Measurements from ENCODE around the gene TOB1. TPM values are rescaled to one million over a fixed set of nuclear protein-coding genes. Genes with fewer than 3 reads are reported as not detected.
A peak's percentile ranks its signal among the peaks of the same experiment; 100 is the strongest.

The TOB1 gene
- total RNA-seq, 1 donor from 2014 or later, result 101 TPM

DNA sequence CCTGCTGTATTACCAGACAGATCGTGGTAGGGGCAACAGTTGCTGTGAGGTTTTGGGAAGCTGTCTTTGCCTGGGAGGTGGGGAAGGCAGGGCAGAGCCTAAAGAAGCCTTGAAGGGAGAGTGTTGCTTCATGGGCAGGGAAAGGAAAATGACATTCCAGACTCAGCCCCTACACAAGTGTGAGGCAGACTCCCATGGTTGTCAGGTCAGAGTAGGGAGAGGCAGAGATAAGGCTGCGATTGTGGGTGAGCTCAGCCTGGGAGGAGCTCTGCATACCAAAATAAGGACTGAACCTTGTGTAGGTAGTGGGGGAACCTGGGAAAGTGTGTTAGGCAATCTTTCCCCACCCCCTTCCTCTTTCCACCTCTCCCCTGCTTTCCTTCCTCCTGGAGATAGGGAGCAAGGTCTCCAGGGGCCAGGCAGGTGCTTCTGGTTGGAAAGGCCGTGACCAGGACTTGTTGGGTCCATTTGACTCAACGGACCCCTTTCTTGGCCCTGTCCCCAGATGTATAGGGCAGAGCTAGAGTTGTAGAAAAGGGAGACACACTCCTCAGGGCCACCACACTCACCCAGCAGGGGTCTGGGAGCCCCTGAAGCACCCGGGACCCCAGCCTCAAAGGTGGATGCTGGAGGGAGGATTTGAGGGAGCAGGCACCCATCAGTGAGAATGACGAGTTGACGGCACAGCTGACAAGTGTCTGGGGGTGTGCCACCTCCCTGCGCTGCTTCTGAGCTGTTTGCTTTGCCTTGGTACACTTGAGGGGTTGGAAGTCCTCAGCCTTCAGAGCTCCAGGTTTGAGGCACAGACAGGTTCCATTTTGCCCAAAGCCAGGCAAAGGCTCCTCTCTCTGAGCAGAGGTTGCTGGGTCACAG, 18.5 kb upstream of the TOB1 start:
- H3K4me3 ChIP-seq, result no peak overlapping the region
- H3K9me3 ChIP-seq (replicated peaks), result peaks cover 5% of the 10 kb centered on the region
- DNase-seq, result no peak
- H3K36me3 ChIP-seq, result no peaks in the 10 kb centered on the region
- peak overlapping the region; percentile 36 for H3K27ac ChIP-seq (replicated peaks)
- TF ChIP-seq, protein P1, sequence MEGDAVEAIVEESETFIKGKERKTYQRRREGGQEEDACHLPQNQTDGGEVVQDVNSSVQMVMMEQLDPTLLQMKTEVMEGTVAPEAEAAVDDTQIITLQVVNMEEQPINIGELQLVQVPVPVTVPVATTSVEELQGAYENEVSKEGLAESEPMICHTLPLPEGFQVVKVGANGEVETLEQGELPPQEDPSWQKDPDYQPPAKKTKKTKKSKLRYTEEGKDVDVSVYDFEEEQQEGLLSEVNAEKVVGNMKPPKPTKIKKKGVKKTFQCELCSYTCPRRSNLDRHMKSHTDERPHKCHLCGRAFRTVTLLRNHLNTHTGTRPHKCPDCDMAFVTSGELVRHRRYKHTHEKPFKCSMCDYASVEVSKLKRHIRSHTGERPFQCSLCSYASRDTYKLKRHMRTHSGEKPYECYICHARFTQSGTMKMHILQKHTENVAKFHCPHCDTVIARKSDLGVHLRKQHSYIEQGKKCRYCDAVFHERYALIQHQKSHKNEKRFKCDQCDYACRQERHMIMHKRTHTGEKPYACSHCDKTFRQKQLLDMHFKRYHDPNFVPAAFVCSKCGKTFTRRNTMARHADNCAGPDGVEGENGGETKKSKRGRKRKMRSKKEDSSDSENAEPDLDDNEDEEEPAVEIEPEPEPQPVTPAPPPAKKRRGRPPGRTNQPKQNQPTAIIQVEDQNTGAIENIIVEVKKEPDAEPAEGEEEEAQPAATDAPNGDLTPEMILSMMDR (IDR thresholded peaks at IDR 0.05; ENCODE audit: borderline replicate concordance), result no peak
- intact Hi-C loops (cut with micrococcal nuclease), result no loop called here
- no peaks in the 10 kb centered on the region for H3K27me3 ChIP-seq (ENCODE audit: low read depth)
- peaks cover 21% of the 10 kb centered on the region for H3K4me1 ChIP-seq

DNA sequence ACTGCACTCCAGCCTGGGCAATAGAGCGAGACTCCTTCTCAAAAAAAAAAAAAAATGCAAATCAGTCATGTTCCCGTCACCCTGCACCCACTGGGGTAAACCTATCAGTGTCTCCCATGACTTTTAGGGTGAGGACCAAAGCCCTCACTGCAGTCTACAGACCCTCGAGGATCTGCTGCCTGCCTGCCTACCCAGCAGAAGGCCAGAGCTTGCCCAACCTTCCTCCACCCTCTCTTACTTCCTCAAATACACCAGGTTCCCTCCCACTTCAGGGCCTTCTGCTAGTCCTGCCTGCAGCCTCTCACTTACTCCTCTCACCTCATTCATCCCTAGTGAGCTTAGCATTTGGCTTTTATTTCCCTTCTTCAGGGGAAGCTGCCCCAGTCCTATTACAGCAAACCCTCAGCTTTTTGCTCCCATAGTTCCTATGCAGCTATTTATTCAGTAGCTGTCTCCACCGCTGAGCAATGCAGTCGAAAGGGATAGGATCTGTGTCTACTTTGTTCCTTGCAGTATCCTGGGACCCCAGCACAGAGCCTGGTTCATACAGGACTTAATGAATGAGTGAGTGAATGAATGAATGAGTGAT, 17.8 kb upstream of the TOB1 start:
- TF ChIP-seq, protein P1 (IDR thresholded peaks at IDR 0.05; ENCODE audit: borderline replicate concordance), result no peak
- Histone ChIP-seq H3K36me3 (no peaks in the 10 kb centered on the region), H3K27me3 (ENCODE audit: low read depth) (no peaks in the 10 kb centered on the region), H3K27ac (replicated peaks) (peak overlapping the region; percentile 36), H3K4me3 (no peak overlapping the region), H3K9me3 (replicated peaks) (peaks cover 10% of the 10 kb centered on the region), H3K4me1 (peaks cover 15% of the 10 kb centered on the region)
- DNase-seq, result no peak
- intact Hi-C loops (cut with micrococcal nuclease), result no loop called here

DNA sequence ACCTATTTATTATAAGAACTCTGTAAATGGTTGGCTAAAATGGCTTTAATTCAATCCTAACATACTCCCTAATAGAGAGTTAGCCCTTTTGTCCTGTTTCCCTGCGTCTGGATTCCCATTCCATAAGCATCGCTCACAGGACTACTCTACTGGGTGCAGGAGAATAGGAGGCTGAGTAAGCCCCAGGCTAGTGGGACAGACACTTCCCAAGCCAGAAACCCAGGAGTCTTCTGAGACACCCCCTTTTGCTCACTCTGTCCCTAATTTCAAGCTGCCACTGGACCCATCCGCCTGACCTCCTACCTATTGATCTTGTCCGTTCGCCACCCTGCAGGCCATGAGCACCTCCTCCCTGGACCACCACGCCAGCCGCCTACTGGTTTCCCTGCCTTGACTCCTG, 16.7 kb upstream of the TOB1 start:
- Histone ChIP-seq H3K9me3 (replicated peaks) (peaks cover 10% of the 10 kb centered on the region), H3K36me3 (no peaks in the 10 kb centered on the region), H3K4me1 (peaks cover 15% of the 10 kb centered on the region), H3K4me3 (no peak overlapping the region), H3K27ac (replicated peaks) (no peak overlapping the region), H3K27me3 (ENCODE audit: low read depth) (no peaks in the 10 kb centered on the region)
- DNase-seq, result no peak
- TF ChIP-seq, protein P1 (IDR thresholded peaks at IDR 0.05; ENCODE audit: borderline replicate concordance), result no peak
- intact Hi-C loops (cut with micrococcal nuclease), result no loop called here

DNA sequence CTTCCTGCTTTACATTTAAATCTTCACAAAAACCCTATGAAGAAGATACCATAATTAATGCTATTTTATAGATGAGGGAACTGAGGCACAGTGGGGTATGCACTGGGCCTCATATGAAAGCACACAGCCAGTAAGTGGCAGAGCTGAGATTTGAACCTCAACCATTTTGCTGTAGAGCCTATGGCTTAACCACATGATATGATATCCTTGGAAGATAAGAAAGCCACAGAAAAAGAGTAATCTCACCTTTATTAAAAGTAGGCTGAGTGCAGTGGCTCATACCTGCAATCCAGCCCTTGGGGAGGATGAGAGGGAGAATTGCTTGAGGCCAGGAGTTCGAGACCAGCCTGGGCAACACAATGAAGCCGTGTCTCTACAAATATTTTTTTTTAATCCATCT, 15.0 kb upstream of the TOB1 start:
- Histone ChIP-seq H3K36me3 (no peaks in the 10 kb centered on the region), H3K27ac (replicated peaks) (no peak overlapping the region), H3K4me3 (no peak overlapping the region), H3K4me1 (peaks cover 15% of the 10 kb centered on the region), H3K9me3 (replicated peaks) (peaks cover 10% of the 10 kb centered on the region), H3K27me3 (ENCODE audit: low read depth) (no peaks in the 10 kb centered on the region)
- TF ChIP-seq, protein P1 (IDR thresholded peaks at IDR 0.05; ENCODE audit: borderline replicate concordance), result no peak
- intact Hi-C loops (cut with micrococcal nuclease), result no loop called here
- DNase-seq, result no peak

DNA sequence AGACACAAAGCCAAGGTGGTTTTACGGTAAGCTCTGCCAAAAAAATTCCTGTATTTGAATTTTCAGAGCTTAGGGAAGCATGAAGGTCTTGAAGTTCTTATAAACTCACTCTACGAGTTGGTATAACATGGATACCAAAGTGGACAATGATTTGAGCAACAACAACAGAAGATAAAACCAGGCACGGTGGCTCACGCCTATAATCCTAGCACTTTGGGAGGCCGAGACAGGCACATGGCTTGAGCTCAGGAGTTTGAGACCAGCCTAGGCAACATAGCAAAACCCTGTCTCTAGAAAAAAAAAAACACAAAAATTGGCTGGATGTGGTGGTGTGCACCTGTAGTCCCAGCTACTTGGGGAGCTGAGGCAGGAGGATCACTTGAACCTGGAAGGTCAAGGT, 12.9 kb upstream of the TOB1 start:
- intact Hi-C loops (cut with micrococcal nuclease), result no loop called here
- Histone ChIP-seq H3K4me3 (no peak overlapping the region), H3K9me3 (replicated peaks) (peaks cover 10% of the 10 kb centered on the region), H3K27me3 (ENCODE audit: low read depth) (no peaks in the 10 kb centered on the region), H3K27ac (replicated peaks) (no peak overlapping the region), H3K4me1 (peaks cover 4% of the 10 kb centered on the region), H3K36me3 (no peaks in the 10 kb centered on the region)
- TF ChIP-seq, protein P1 (IDR thresholded peaks at IDR 0.05; ENCODE audit: borderline replicate concordance), result no peak
- no peak for DNase-seq
